PC-9 (cell line): ENCODE data around the gene ACVR2A. TPM values are rescaled to one million over a fixed set of nuclear protein-coding genes. Genes with fewer than 3 reads are reported as not detected.

Experiments
- BruUV-seq: library from RNA; stranded (reverse); fragments of 400-500 nt; replicated peaks from 2 replicates; lab custom pipeline; 2021; lab: Mats Ljungman, UMichigan
- CTCF ChIA-PET: fragments of 300-600 bp; sonication (Branson Sonifier 250); formaldehyde crosslinking; loops from one replicate; lab custom pipeline; 2022; ENCODE audit warnings: antibody characterized with exemption; lab: Charles Lee
- POLR2A ChIA-PET: fragments of 300-600 bp; sonication (Branson Sonifier 250); formaldehyde crosslinking; loops from one replicate; lab custom pipeline; 2022; ENCODE audit warnings: antibody characterized with exemption; ENCODE audit not compliant: unreplicated experiment; lab: Charles Lee
- DNase-seq, 2 experiments: peaks; one replicate each; pipeline versions ENCODE4 v3.0.0 to v3.0.0-alpha.2; 2015 to 2022; ENCODE audit warnings: mixed read lengths in 1 of 2
- H2AFZ ChIP-seq: fragments of 200-600 bp; sonication (generic); 2 replicates; pipeline ENCODE4 v1.8.1; 2017; ENCODE audit warnings: antibody characterized with exemption
- H3F3A ChIP-seq: fragments of 200-600 bp; sonication (generic); 2 replicates; pipeline ENCODE4 v1.8.1; 2017; ENCODE audit warnings: antibody characterized with exemption, mild to moderate bottlenecking, low read depth; ENCODE audit not compliant: insufficient read depth
- H3K27ac ChIP-seq: fragments of 200-600 bp; sonication (generic); 2 replicates; pipeline ENCODE4 v1.6.1; 2016; ENCODE audit warnings: mixed run types
- H3K27me3 ChIP-seq: fragments of 200-600 bp; sonication (generic); 2 replicates; pipeline ENCODE4 v1.6.1; 2016; ENCODE audit warnings: low read depth, mixed run types; ENCODE audit not compliant: insufficient read depth
- H3K36me3 ChIP-seq: fragments of 200-600 bp; sonication (generic); 2 replicates; pipeline ENCODE4 v1.6.1; 2016; ENCODE audit warnings: low read depth, mixed run types
- H3K4me1 ChIP-seq: fragments of 200-600 bp; sonication (generic); replicated peaks from 2 replicates; pipeline ENCODE4 v1.6.1; 2016; ENCODE audit warnings: mixed run types; ENCODE audit not compliant: insufficient read depth
- H3K4me2 ChIP-seq: fragments of 200-600 bp; sonication (generic); 2 replicates; pipeline ENCODE4 v1.6.1; 2017; ENCODE audit warnings: mixed run types
- H3K4me3 ChIP-seq: fragments of 200-600 bp; sonication (generic); 2 replicates; pipeline ENCODE4 v1.6.1; 2016; ENCODE audit warnings: mixed run types
- H3K79me2 ChIP-seq: fragments of 200-600 bp; sonication (generic); 2 replicates; pipeline ENCODE4 v1.6.1; 2017; ENCODE audit warnings: low read depth, mixed run types
- H3K9me2 ChIP-seq: fragments of 200-600 bp; sonication (generic); 2 replicates; pipeline ENCODE4 v1.8.1; 2017; ENCODE audit warnings: mild to moderate bottlenecking; ENCODE audit not compliant: insufficient read depth
- H3K9me3 ChIP-seq: fragments of 200-600 bp; sonication (generic); 2 replicates; pipeline ENCODE4 v1.8.1; 2016; ENCODE audit warnings: low read depth; ENCODE audit not compliant: insufficient read depth
- H4K20me1 ChIP-seq: fragments of 200-600 bp; sonication (generic); 2 replicates; pipeline ENCODE4 v1.8.1; 2017; ENCODE audit not compliant: insufficient read depth
- CTCF ChIP-seq: fragments of 200-600 bp; sonication (generic); conservative IDR thresholded peaks from 2 replicates; pipeline ENCODE4 v1.6.1; 2017; ENCODE audit warnings: mixed run types, antibody characterized with exemption, mild to moderate bottlenecking, moderate library complexity
- EZH2 ChIP-seq: fragments of 200-600 bp; sonication (generic); IDR thresholded peaks from 2 replicates; pipeline ENCODE4 v1.8.0; 2017; ENCODE audit warnings: antibody characterized with exemption, low read depth
- intact Hi-C: fragments of 100-400 bp; cut with micrococcal nuclease; formaldehyde crosslinking; loops from one replicate; pipeline ENCODE4 v1.10.0; 2022; ENCODE audit not compliant: unreplicated experiment
- total RNA-seq: library from RNA; stranded (reverse); gene quantifications from 2 replicates; pipeline ENCODE4 v1.2.3, GENCODE V29; 2021

ACVR2A gene
- total RNA-seq, 1 experiment from 2014 or later: 10.2 TPM

- Histone ChIP-seq H4K20me1 (no peaks in the 10 kb centered on the region), H3K9me3 (no peaks in the 10 kb centered on the region), H3F3A (no peaks in the 10 kb centered on the region), H3K4me3 (no peak overlapping the region), H3K79me2 (no peaks in the 10 kb centered on the region), H3K9me2 (no peaks in the 10 kb centered on the region), H3K4me1 (no peaks in the 10 kb centered on the region), H3K4me2 (no peak overlapping the region), H3K36me3 (peaks cover 4% of the 10 kb centered on the region), H3K27ac (no peak overlapping the region), H2AFZ (no peak overlapping the region), H3K27me3 (no peaks in the 10 kb centered on the region)
- BruUV-seq: no TSS peak
- DNase-seq: no peak
- intact Hi-C loops: no loop called here
- ChIA-PET POLR2A (no interaction called here), CTCF (no interaction called here)
- TF ChIP-seq EZH2 (no peak), CTCF (no peak)
Measured at GRCh38 chr2:147933931-147934330, 89.1 kb downstream of the ACVR2A start.

GRCh38 chr2:147934881-147935620 lies 90.2 kb downstream of the ACVR2A start:
- BruUV-seq: no TSS peak
- Histone ChIP-seq H4K20me1 (no peaks in the 10 kb centered on the region), H3K4me3 (no peak overlapping the region), H3K27ac (no peak overlapping the region), H3K79me2 (no peaks in the 10 kb centered on the region), H3K9me3 (no peaks in the 10 kb centered on the region), H3K4me1 (no peaks in the 10 kb centered on the region), H3K9me2 (no peaks in the 10 kb centered on the region), H2AFZ (no peak overlapping the region), H3K27me3 (no peaks in the 10 kb centered on the region), H3K4me2 (no peak overlapping the region), H3F3A (no peaks in the 10 kb centered on the region), H3K36me3 (peaks cover 5% of the 10 kb centered on the region)
- intact Hi-C loops: loop anchor here (5.0 kb wide), 1 partner anchor 1627 kb away; no protein-coding TSS in a partner anchor
- no peak for DNase-seq
- ChIA-PET CTCF (no interaction called here), POLR2A (no interaction called here)
- TF ChIP-seq EZH2 (no peak), CTCF (no peak)

- no peak for DNase-seq
- H3F3A ChIP-seq: no peaks in the 10 kb centered on the region
- H4K20me1 ChIP-seq: no peaks in the 10 kb centered on the region
- H3K27ac ChIP-seq: no peak overlapping the region
- H3K9me3 ChIP-seq: no peaks in the 10 kb centered on the region
- H3K36me3 ChIP-seq: peaks cover 5% of the 10 kb centered on the region
- intact Hi-C loops: loop anchor here (1.0 to 5.0 kb wide), 3 partner anchors 571 to 1624 kb away; no protein-coding TSS in a partner anchor
- no peaks in the 10 kb centered on the region for H3K79me2 ChIP-seq
- TF ChIP-seq EZH2: no peak
- TF ChIP-seq CTCF: peak; percentile 82
- H2AFZ ChIP-seq: no peak overlapping the region
- H3K4me2 ChIP-seq: no peak overlapping the region
- ChIA-PET POLR2A (no interaction called here), CTCF (interaction anchor here (0.7 kb wide), 1 partner anchor 708 kb away, joined by 4 read pairs; no protein-coding TSS in a partner anchor)
- no peaks in the 10 kb centered on the region for H3K27me3 ChIP-seq
- H3K9me2 ChIP-seq: no peaks in the 10 kb centered on the region
- H3K4me1 ChIP-seq: no peaks in the 10 kb centered on the region
- no peak overlapping the region for H3K4me3 ChIP-seq
- no TSS peak for BruUV-seq
Measured at GRCh38 chr2:147937744-147938349, 93.0 kb downstream of the ACVR2A start.
